ENCODE measurements around the gene ADGRG6.

GRCh38 chr6:142258305-142258704 lies 43.5 kb upstream of the ADGRG6 start:
- no peak for TF ChIP-seq CTCF (IDR thresholded peaks at IDR 0.05 in 4 of 5, conservative IDR thresholded peaks at IDR 0.05 in 1 of 5)
- no peak for TF ChIP-seq POLR2A (IDR thresholded peaks at IDR 0.05)
